Measurements from ENCODE around the gene MIOX.

DNA sequence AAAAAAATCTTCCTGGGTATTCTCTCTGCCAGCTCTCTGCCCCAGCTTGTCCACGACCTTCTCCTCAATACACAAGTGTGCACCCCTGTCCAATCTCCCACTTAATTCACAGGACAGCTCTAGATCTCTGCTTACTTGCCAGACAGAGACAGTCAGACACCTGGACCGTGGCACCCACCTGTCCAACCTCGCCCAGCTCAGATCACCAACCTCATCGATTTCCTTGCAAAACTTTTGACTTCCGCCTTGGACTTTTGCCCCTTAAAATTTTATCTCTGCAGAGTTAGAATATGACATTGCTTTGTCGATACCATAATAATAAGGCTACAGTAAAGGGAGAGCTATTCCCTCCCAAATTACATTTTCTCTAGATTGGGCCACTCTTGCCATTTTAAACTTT is 10.4 kb downstream of the MIOX start:
- no peak for TF ChIP-seq POLR2A (IDR thresholded peaks at IDR 0.05)
- TF ChIP-seq CTCF (IDR thresholded peaks at IDR 0.05 in 4 of 5, conservative IDR thresholded peaks at IDR 0.05 in 1 of 5): no peak
